ENCODE results near the gene ANGPTL4.

- TF ChIP-seq ZNF565 (CRISPR knock-in tag; conservative IDR thresholded peaks at IDR 0.05; ENCODE audit: low read depth) (no peak), ZNF70 (CRISPR knock-in tag; IDR thresholded peaks at IDR 0.05) (no peak), ARNTL (CRISPR knock-in tag; IDR thresholded peaks at IDR 0.05; ENCODE audit: borderline replicate concordance, low read depth) (no peak)
These were observed 32.2 kb downstream of the ANGPTL4 start for GRCh38 chr19:8396185-8396562.

Measured in SK-N-SH treated with all-trans-retinoic acid at 6 μM for 48 hours (cell line).